NCI-H345 treated with DMSO at 0.1 percent for 48 hours (cell line): Measurements from ENCODE around the gene DIO3.

Experiments used
- DNase-seq: peaks from one replicate; lab custom pipeline; 2025; ENCODE audit not compliant: unreplicated experiment; lab: John Stamatoyannopoulos, UW

DIO3 gene

DNA sequence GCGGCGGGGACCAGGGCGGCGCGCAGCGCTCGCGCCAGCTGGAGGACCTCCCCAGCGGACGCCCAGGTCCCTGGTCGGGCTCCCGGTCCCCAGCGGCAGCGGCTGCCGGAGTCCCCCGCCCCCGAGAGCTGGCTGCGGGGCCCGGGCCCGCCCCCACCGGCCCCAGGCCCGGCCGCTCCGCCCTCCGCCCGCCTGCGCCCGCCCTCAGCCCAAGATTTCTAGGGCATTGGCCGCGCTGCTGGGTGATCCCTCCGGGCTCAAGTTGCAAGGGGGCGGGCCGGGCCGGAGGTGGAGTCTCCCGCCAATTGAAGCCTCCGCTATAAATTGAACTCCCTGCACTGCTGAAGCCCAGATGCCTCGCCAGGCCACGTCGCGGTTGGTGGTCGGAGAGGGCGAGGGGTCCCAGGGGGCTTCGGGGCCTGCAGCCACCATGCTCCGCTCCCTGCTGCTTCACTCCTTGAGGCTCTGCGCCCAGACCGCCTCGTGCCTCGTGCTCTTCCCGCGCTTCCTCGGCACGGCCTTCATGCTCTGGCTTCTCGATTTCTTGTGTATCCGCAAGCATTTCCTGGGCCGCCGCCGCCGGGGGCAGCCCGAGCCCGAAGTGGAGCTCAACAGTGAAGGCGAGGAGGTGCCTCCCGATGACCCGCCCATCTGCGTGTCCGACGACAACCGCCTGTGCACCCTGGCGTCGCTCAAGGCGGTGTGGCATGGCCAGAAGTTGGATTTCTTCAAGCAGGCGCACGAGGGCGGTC, at the start of gene DIO3:
Gene DIO3 (plus strand): TSS at position 351 of the 752 bp plus-strand sequence.
- peak; percentile 75 for DNase-seq

- DNase-seq, result no peak
Observed at GRCh38 chr14:101511620-101512375, 49.5 kb upstream of the DIO3 start.

DNA sequence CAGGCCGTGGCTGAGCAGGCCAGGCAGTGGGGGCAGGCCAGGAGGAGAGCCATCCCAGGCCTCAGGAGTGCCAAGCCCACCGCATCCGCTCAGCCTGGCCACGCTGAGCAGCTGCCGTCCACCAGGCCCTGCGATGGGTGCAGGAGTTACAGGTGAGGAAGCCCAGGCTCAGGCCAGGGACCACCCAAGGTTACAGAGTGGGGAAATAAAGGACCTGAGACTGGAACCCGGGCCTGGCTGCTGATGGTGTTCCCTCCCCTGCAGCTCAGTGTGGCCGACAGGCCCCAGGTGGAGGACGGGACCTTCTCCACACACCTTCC, 49.0 kb upstream of the DIO3 start:
- no peak for DNase-seq

DNA sequence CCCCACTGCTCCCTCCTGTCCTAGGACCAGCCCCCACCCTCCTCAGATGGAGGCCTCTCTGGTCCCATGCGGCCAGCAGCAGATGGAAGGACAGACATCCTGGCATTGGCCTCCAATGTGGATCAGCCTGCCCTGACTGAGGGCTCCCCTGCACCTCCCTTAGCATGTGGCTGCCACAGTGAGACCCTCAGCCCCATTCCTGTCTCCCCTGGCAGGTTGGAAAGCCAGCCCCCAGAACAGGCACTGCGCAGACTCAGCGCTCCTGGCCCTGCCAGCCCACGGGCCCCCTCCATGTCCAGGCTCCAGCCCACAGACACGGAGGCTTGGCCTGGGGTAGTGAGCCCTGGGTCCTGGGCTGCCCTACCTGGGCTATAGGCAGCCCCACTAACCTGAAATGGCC, 47.2 kb upstream of the DIO3 start:
- no peak for DNase-seq

- DNase-seq, result no peak
Observed at GRCh38 chr14:101516401-101516800, 44.9 kb upstream of the DIO3 start.

- no peak for DNase-seq
Observed at GRCh38 chr14:101518611-101519473, 42.5 kb upstream of the DIO3 start.

DNA sequence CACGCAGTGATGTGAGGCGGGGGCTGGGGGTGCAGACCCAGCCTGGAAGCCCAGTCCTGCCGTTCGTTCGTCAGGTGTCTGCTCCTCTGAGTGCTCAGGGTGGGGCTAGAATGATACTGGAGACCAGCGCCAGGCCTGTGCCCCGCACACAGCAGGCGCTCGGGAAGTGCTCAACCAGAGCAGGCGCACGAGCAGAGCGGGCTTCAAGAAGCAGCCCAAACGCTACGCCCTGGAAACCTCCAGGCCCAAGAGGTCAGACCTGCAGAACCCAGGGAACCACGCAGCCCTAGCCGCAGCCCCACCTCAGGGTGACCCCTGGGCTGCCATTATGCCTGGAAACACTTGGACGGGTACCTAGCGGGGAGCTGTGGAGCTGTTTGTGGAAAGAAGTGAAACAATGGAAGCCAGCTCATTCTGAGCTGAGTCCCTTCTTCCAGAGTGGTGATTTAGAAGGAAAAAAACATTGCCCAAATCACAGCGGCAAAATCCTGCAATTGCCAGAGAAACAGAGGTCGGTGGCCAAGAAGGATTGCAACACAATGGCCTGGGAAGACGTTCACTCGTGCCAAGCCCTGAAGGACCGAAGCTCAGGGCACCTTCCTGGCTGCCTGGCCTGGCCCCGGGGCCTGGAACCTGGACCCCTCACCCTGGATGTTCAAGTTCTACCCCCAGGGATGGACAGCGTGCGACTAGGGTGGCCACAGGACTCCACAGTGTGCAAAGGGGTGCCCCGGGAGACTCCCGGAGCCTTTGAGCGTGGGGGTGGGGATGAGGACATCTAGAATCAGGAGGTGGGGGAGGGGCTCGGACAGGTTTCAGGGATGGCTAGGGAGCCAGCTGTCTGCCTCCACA, 40.4 kb upstream of the DIO3 start:
- DNase-seq, result no peak

- no peak for DNase-seq
Observed at GRCh38 chr14:101521473-101521915, 39.8 kb upstream of the DIO3 start.

DNA sequence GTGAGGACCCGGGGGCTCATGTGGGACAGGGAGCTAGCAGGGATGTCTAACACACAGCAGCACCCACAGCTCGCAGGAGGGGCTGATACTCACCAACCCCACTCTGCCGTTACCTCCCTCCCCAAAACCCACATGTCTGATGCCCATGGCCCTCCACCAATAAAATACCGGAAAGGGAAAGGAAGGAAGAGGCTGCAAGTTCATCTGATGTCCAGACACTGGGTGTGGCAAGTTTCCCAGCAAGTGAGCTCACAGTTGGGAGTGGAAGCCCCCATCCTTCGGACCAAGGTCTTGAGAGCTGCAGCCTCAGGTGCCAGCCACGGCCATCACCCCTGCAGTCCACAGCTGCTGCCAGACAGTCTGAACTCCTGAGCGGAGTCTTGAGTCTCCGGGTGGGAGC, 39.3 kb upstream of the DIO3 start:
- DNase-seq, result no peak

DNA sequence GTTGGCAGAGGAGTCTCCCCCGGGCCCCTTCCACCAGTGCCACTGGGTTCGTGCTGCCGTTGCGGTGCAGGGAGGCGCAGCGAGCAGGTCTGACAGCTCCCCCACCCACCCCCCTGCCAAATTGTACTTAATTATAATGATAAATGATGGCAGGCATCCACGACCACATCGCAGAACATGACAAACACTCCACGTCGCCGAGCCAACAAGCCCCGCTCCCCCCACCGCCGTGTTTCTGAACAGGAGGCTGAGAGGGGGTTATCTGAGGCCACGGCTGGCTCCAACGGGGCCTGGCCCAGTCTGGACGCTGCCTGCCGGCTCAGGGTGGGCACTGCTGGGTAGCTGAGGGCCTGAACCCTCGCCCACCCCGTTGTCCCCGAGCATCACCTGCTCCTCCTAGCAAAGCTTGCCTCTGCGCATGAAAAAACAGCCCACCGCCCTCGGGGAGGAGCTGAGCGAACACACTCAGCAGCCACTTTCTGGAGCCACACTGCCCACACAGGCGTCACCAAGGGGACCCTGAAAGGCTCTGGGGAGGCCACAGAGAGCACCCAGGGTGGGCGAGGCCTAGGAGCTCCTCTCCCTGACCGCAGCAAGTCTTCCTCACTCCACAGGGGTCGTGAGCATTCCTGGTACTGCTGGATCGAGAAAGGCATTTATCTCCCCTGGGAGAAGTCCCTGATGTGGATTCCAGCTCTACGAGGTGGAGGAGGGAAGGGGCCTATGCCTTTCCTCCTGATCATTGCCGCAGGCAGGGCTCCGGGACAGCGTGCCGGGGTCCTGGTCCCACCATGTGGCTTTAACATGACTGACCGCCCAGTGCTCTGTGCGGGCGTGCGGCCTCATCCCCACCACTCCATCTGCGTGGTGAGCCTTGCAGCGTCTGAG, 35.4 kb upstream of the DIO3 start:
- no peak for DNase-seq

DNA sequence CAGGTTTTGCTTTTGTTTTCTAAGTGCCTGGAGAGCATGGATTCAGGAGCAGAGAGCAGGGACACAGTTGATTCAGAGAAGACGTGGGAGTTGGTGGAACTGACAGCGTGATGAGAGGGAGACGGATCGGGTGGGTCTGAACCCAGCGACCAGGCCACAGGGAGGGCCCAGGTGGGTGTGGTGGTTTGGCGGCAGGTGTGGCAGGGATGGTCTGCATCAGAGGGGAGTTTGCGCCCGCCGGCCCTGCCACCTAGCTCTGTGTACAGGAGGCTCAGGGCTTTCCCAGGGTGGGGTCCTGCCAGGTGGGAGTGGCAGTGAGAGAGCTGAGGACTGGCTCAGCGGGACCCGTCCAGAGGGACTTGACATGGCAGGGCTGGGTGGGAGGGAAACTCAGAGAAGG, 33.3 kb upstream of the DIO3 start:
- no peak for DNase-seq

- no peak for DNase-seq
Observed at GRCh38 chr14:101529079-101529478, 32.2 kb upstream of the DIO3 start.

GRCh38 chr14:101534198-101534597, 27.1 kb upstream of the DIO3 start:
- no peak for DNase-seq

DNA sequence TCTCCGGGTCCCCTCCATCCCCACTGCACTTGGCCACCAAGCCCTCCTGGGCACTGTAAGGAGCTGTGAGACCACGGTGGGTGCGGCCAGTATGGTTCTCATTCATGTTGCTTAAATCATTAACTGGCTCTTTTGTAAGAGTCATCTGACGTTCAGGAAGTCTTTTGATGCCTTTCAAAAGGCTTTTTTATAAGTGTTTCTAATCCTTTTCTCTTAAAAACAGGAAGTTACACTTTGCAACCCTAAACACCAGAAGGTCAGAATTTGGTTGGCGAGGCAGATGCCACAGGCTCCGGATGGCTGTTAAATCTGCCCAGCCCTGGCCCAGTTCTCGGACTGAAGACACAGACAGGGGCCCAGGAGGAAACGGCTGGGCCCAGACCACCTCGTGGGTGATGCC, 26.1 kb upstream of the DIO3 start:
- DNase-seq, result no peak

DNA sequence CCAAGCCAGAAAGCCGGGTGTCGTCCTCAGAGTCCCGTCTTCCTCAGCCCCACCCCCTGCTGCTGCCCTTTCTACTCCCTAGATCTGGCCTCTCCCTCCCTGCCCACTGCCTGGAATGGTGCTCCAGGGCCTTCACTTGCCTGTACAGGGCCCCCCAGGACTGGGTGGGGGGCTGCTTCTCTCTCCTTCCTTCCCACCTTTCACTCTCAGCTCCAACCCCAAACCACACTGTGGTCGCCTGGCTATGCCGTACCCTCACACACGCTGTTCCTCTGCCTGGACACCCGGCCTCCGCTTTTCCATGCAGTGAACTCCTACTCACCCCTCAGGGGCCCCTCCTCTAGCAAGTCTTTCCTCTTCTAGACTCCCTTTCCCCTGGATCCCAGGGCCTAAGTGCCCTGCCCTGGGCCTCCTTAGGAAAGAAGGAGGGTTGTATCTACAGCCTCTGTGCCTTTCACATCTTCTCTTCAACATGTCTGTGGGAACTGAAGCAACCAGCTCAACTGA, 25.5 kb upstream of the DIO3 start:
- DNase-seq, result no peak

GRCh38 chr14:101537286-101537685, 24.0 kb upstream of the DIO3 start:
- DNase-seq, result no peak

DNA sequence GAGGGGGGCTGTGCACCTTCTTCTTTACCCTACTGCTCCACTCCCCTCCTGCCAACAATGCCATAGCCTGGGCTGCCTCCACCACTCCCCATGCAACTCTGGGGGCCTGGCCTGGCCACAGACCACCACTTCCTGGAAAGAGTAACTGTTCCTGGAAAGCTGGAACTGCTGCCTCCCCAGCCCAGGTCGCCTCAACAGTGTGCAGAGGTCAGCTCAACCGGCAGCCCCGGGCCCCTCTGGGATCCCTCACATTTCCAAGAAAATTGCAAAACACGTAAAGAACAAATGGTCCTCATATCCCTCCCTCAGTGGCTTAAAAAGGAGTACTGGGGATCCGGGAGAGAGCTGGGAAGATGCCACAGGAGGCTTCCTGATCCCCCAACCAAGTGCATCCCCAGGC, 22.4 kb upstream of the DIO3 start:
- DNase-seq, result no peak

- no peak for DNase-seq
Observed at GRCh38 chr14:101539880-101540279, 21.4 kb upstream of the DIO3 start.
